Left forelimb (tissue), 1 donor: ENCODE data around the gene ANGEL1.
A peak's percentile ranks its signal among the peaks of the same experiment; 100 is the strongest.

Experiments
- DNase-seq: peaks from one replicate; pipeline ENCODE4 v3.0.0-alpha.2; 2018; ENCODE audit warnings: low spot score

ANGEL1 gene

DNA sequence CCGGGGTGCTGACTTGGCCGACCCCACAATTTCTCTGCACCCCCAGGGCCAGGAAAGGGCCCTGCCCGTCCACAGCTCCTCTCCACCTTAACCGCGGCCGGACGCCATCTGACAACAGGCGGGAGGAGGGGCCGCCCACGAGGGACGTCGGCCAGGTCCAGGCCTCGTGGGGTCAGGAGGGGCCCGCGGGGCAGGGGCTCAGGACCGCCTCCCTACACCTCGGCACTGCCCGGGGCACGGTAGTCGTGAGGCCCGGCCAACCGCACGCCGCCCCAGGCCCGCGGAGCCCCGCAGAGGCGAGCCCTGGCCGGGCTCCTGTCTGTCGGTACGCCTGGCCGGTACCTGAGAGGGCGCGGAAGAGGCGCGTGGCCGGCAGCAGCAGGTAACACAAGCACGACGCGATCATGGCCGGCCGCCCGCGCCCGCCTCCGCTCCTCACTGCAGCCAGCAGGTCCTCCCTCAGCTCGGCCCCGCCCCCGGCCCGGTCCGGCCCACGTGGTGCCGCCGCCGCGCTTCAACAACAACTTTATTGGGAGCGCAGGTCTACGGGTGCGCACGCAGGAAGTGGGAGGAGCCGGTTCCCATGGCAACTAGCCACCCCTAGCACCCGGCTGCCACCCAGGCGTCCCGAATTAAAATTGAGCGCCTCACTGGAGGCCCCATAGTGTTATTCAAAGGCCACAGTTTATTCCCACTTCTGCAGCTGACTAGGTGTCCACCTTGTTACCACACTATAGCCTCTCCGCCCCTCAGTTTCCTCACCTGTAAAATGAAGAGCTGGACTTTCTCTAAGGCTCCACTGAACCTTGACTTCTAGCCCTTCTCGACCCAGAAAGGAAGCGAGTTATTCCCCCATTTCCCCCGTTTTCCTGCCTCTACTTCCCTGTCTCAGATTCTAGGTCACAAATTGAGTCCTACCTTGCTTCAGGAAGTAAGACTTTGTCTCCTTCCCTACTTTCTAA lies at the start of gene ANGEL1:
Gene ANGEL1, minus strand, starts transcription at position 461 of the 962 bp plus-strand sequence. Its CDS starts 55 bp downstream, at position 406.
- DNase-seq = peak; percentile 96

DNA sequence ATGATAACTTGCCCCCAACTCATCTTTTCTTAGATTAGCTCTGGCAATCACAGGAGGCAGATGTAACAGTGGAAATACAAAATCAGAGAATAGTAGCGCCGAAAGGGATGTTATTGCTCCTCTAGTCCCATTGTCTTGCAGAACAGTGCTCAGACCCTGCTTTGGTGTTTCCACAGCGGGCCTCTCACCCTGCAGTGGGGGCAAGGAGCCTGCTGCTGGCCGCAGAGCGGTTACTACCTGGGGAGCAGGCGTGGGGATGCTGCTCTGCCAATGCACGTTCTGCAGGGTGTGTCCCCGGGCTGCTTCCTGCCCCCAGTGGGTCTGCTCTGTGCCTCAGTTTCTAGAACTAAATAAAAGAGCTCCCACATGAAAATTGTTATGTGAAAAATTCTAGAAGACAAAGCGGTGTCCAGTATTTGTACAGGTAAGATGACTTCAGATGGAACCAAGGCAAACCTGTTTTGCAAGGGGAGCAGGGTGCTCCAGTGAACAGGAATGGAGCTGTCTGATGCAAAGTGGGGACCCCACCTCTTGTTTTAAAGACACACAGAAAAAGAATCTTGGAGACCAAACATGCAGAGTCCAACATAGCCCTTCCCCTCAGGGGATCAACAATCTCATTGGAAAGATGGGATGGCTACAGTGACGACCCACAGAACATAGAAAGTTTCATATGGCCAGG lies 49.0 kb upstream of the ANGEL1 start:
- DNase-seq = no peak

- no peak for DNase-seq
These were observed 44.1 kb upstream of the ANGEL1 start for GRCh38 chr14:76856769-76857168.

- DNase-seq = no peak
These were observed 42.4 kb upstream of the ANGEL1 start for GRCh38 chr14:76855066-76855465.

DNA sequence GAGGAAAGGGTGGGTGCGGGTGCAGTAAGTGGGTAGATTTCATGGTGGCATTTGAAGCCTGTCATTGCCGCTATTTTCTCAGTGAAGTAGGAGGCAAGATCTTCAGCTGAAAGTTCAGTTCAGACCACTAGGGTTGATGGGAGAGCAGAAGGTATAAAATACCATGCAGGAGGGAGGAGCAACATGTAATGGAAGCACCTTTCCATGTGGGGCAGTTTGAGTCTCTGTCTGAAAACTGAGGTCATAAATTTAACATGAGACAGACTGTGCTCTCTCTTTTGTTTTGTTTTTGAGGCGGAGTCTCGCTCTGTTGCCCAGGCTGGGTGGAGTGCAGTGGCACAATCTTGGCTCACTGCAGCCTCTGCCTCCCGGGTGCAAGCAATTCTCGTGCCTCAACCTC lies 36.2 kb upstream of the ANGEL1 start:
- DNase-seq = no peak

- no peak for DNase-seq
These were observed 33.8 kb upstream of the ANGEL1 start for GRCh38 chr14:76846331-76847047.

DNA sequence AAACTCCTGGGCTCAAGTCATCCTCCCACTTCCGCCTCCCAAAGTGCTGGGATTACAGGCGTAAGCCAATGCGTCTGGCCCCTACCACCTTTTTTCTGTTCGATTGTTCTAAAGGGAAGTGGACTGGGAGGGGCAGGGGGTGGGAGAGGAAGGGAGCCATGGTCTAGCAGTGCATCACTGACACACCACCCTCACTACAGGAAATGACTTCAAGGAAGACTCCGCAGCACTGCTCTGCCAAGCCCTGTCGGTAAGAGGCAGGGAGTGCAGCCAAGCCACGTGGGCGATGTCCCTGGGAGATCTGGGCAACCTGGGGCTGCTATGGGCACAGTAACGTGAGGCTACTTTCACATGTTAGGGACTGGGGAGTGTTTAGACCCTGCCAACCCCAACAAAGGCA lies 31.5 kb upstream of the ANGEL1 start:
- no peak for DNase-seq

DNA sequence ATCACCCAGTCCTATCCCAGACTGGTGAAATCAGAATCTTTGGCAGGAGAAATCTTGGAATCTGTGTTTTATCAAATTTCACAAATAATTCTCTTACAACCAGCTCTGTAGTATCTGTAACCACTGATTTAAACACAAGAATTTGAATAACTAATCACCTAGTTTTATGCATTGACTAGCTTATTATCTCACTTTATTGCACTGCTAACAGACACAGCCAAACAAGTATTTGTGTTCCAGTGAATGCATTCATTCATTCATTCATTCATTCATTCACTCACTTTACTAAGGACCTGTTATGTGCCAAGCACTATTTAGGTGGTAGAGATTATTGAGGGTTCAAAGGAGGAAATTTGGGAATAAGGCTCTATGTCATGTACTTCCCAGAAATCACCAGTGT lies 29.7 kb upstream of the ANGEL1 start:
- no peak for DNase-seq

GRCh38 chr14:76837524-76837923 lies 24.8 kb upstream of the ANGEL1 start:
- DNase-seq = no peak

DNA sequence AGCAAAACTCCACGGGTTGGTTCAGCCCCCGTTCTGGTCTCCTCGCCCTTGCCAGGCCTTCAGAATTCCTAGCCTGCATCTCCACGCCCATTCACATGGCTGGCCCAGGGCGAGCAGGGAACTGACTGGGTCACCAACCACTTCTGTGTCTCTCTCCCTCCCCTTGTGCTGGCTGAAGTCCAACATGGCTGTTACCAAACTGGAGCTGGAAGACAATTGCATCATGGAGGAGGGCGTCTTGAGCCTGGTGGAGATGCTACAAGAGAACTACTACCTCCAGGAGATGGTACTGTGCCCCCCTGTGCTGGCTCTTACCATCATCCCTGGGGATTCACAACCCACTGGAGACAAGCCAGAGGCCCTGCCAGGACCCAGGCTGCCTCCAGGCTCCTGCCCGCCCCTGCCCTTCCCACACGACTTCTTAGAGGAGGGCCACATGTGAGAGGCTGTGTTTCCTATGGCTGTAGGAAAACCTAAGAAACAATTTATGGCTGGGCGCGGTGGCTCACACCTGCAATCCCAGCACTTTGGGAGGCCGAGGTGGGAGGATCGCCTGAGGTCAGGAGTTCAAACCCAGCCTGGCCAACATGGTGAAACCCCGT lies 23.4 kb upstream of the ANGEL1 start:
- no peak for DNase-seq

DNA sequence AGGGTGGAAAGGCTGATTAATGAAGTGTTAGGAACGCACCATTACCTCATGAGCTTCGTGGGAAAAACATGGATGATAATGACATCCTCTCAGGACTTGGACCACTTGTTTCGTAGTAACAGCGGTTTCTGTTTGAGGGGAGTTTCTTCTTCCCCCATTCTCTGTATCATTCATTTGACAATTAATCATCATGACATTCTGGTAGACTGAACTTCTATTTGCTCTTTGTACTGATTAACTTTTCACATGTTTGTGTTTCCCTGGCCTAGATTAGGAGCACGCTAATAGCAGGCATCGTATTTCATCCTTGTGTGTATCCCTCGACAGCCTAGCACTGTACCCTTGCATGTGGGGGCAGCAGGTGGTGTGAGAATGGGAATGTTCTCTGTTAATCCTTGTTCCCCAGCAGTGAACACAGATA lies 21.6 kb upstream of the ANGEL1 start:
- no peak for DNase-seq

DNA sequence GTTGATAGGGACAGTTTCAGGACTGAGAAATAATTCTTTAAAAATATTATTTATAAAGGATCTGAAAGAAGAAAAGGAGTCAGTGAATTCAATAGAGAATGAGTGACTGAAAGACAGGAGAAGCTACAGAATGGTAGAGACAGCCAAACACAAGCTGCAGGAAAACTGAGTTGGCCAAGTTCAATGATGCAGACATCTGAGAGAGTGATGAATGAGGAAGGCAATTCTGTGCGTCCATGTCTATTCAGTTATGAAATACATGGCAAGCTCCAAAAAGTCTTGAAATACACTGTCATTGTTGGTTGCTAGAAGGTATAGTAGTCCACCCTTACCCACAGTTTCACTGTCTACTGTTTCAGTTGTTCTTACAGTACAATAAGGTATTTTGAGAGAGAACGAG lies 20.3 kb upstream of the ANGEL1 start:
- no peak for DNase-seq

DNA sequence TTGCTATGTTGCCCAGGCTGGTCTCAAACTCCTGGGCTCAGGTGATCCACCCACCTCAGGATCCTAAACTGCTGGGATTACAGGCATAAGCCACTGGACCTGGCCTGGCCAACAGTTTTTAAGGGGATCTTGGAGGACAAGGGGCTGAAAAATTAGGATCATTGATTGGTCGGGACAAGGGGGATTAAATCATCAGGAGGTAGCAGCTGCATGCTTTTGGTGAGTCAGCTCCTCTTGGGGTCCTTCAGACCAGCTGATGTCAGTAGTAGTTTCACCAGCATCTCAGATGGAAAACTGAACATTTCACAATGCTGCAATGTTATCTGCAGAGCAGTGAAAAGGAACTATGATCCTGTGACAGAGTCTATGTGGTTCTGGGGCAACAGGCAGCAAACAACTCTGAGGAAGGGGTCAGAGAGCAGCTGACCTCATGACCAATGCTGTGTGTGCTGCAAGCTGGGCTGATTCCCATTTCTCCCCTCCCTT lies 19.9 kb upstream of the ANGEL1 start:
- DNase-seq = no peak

GRCh38 chr14:76830556-76830955 lies 17.9 kb upstream of the ANGEL1 start:
- DNase-seq = no peak

DNA sequence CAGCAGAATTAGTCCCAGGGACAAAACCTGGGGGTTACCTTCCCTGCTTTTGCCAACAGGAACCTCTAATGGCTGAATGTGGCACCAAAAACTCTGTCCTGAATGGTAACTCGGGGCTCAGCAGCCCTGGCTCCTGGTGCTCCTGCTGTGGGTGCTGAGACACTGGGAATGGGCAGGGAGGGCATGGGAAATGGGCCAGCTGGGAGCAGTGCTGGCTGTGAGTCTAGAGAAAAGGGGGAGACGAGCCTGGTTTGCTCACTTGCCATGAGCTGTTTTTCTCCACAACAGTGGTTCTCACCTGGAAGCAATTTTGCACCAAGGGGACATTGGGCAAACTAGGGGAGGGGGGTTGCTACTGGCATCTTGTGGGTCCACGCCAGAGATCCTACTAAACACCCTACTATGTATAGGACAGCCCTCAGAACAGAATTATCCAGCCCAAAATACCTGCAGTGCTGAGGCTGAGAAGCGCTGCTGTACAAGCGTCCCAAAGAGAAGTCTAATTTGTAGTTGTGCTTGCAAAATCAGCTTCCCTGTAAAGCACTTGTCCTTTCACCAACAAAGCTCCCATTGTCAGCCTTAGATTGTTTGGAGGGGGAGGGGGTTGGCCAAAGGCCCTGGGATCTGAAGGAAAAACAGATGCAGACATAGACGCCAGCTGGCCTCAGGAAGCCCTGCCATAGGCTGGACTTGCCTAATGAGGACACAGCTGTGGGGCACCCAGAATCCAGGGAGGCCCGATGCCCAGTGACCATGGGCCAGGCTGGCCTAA lies 17.2 kb upstream of the ANGEL1 start:
- peak; percentile 74 for DNase-seq

DNA sequence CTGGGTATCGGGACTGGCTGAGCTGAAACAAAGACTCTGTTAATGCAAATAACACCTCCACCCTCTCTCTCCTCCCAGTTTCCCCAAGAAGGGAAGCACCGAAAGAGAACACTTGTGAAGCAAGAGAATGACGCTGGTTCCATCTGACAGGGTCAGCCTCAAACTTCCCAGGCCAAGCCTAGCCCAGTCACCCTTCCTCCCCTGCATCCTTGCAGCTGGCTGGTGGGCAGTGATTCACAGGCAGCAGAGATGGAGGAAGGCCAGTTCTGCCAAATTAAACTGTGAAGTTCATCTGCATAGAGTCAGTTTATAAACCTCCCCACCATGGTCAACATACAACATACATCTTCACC lies 16.3 kb upstream of the ANGEL1 start:
- DNase-seq = no peak

GRCh38 chr14:76828339-76829012 lies 15.8 kb upstream of the ANGEL1 start:
- DNase-seq = no peak

DNA sequence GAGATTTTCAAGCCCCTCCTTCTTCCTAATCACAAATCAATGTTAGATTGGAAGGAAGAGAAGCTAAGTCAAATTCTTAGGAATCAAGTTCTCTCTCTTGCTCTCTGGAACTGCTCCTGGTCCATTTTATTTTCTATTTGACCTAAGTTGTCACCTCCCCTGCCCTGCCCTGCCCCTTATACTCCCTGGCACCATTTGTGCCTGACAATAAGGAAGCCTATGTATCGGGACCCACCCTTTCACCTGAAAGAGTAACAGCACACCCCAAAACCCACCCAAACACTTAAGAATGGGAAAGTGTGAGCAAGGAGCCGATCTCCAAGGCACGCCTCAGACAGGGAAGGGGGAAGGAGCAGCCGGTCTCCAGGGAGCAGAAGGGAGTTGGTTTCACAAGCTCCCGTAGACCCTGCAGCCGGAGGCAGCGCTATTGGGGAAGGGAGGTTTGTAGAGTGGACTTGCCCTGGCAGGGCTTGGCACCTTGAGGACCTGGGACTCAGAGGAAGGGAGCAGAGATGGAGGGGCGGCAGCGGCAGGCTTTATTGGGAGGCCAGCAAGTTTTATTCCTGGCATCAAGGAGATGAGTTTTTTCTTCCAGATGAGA lies 15.1 kb upstream of the ANGEL1 start:
- no peak for DNase-seq

GRCh38 chr14:76826122-76826521 lies 13.4 kb upstream of the ANGEL1 start, which contains the start of gene LRRC74A:
TSS of gene LRRC74A (plus strand) at chr14:76826408. CDS start at chr14:76826698, 290 bp downstream.
- no peak for DNase-seq

GRCh38 chr14:76820700-76821099 lies 8.0 kb upstream of the ANGEL1 start:
- DNase-seq = no peak
